NCI-H748 (cell line): Measurements from ENCODE around the gene NWD2.
"Not testable (repeated sequence)": the region's sequence is repeated elsewhere in the genome, so short reads cannot be mapped to it uniquely, and the experiment has no call there.

Experiments used
- DNase-seq: peaks from one replicate; lab custom pipeline; 2025; ENCODE audit not compliant: unreplicated experiment; lab: John Stamatoyannopoulos, UW

Gene NWD2

GRCh38 chr4:37490391-37491347 lies 246.1 kb downstream of the NWD2 start:
- no peak for DNase-seq

GRCh38 chr4:37495353-37495752 lies 250.8 kb downstream of the NWD2 start:
- not testable (repeated sequence) for DNase-seq
